SW 1271 (cell line): ENCODE results near the gene SDF2.

ENCODE experiments used
- DNase-seq, 2 experiments: peaks; one replicate each; lab custom pipeline; 2025; lab: John Stamatoyannopoulos, UW

SDF2 gene

GRCh38 chr17:28661635-28662526, at the start of gene SDF2, which contains the start of gene SUPT6H:
TSS of gene SDF2 (minus strand) at chr17:28661906. CDS start at chr17:28661876, 30 bp downstream.
TSS of gene SUPT6H (plus strand) at chr17:28662205. CDS start at chr17:28673402, 11,197 bp downstream.
- DNase-seq = peak; percentile 89 to 92

- peak; percentile 54 to 87 for DNase-seq
Observed at GRCh38 chr17:28710861-28711722, 49.4 kb upstream of the SDF2 start.

GRCh38 chr17:28707339-28707720, 45.6 kb upstream of the SDF2 start:
- no peak for DNase-seq

- DNase-seq = no peak
Observed at GRCh38 chr17:28706471-28707338, 45.0 kb upstream of the SDF2 start.

GRCh38 chr17:28705728-28706334, 44.1 kb upstream of the SDF2 start:
- no peak for DNase-seq

- no peak for DNase-seq
Observed at GRCh38 chr17:28705074-28705659, 43.5 kb upstream of the SDF2 start.

GRCh38 chr17:28704219-28704858, 42.6 kb upstream of the SDF2 start:
- no peak for DNase-seq

GRCh38 chr17:28703552-28704218, 42.0 kb upstream of the SDF2 start:
- DNase-seq = no peak

- DNase-seq = no peak
Observed at GRCh38 chr17:28702752-28703150, 41.0 kb upstream of the SDF2 start.

- DNase-seq = no peak
Observed at GRCh38 chr17:28702026-28702751, 40.5 kb upstream of the SDF2 start.

- DNase-seq = no peak
Observed at GRCh38 chr17:28700830-28701492, 39.3 kb upstream of the SDF2 start.

- no peak for DNase-seq
Observed at GRCh38 chr17:28700278-28700677, 38.6 kb upstream of the SDF2 start.

- DNase-seq = no peak
Observed at GRCh38 chr17:28698253-28698941, 36.7 kb upstream of the SDF2 start.

- DNase-seq = no peak
Observed at GRCh38 chr17:28693869-28694268, 32.2 kb upstream of the SDF2 start.

GRCh38 chr17:28689011-28689410, 27.3 kb upstream of the SDF2 start:
- DNase-seq = no peak

GRCh38 chr17:28688481-28688880, 26.8 kb upstream of the SDF2 start:
- DNase-seq = no peak

GRCh38 chr17:28686296-28686695, 24.6 kb upstream of the SDF2 start:
- DNase-seq = no peak

- no peak for DNase-seq
Observed at GRCh38 chr17:28685366-28685765, 23.7 kb upstream of the SDF2 start.
